C4-2B (cell line): ENCODE data around the gene GGA2.
"Not testable (repeated sequence)": the region's sequence is repeated elsewhere in the genome, so short reads cannot be mapped to it uniquely, and the experiment has no call there.

Experiments used
- CTCF ChIP-seq: fragments of 450-650 bp; conservative IDR thresholded peaks from 2 replicates; pipeline ENCODE4 v1.5.1; 2017; ENCODE audit warnings: mild to moderate bottlenecking
- ZFX ChIP-seq: fragments of 450-650 bp; IDR thresholded peaks from 2 replicates; pipeline ENCODE4 v1.6.1; 2017

GRCh38 chr16:23437542-23437941 is 72.8 kb downstream of the GGA2 start:
- TF ChIP-seq CTCF, ZFX: not testable (repeated sequence)
